B cell (primary cell): ENCODE measurements around the gene MGAT5. TPM values are rescaled to one million over a fixed set of nuclear protein-coding genes. Genes with fewer than 3 reads are reported as not detected.

Experiments
- ATAC-seq: fragments of 200-7000 bp; cut with Tn5 transposase; one replicate; pipeline ENCODE4 v1.10.0; 2021; ENCODE audit warnings: low read depth, mild to moderate bottlenecking, moderate number of reproducible peaks, moderate library complexity
- CTCF ChIA-PET: fragments of 350-600 bp; sonication (Branson Sonifier 250); formaldehyde crosslinking; loops from one replicate; lab custom pipeline; 2021; ENCODE audit warnings: antibody characterized with exemption, inconsistent platforms; lab: Charles Lee
- POLR2A ChIA-PET: fragments of 350-600 bp; sonication (Branson Sonifier 250); formaldehyde crosslinking; loops from one replicate; lab custom pipeline; 2021; ENCODE audit warnings: antibody characterized with exemption; lab: Charles Lee
- DNase-seq: peaks from one replicate; pipeline ENCODE4 v3.0.0; 2013
- H2AFZ ChIP-seq: 2 replicates; pipeline ENCODE4 v1.6.1; 2012; ENCODE audit warnings: mild to moderate bottlenecking, low read depth, low read length; ENCODE audit not compliant: insufficient read depth, poor library complexity, severe bottlenecking
- H3K27ac ChIP-seq, 2 donors: 1 replicate in 1 of 2; 2 replicates in 1 of 2; pipeline ENCODE4 v1.5.1; 2012 to 2013; ENCODE audit warnings: low read length in 2 of 2, mild to moderate bottlenecking in 2 of 2, moderate library complexity in 1 of 2
- H3K27me3 ChIP-seq, 4 experiments: fragments of 200-600 bp in 1 of 4; sonication (generic) in 1 of 4; replicated peaks in 1 of 4; 1 replicate in 2 of 4; 2 replicates in 2 of 4; pipeline versions ENCODE4 v1.6.1 to v1.7.0; 2013 to 2016; ENCODE audit warnings: low read length in 3 of 4, mild to moderate bottlenecking in 2 of 4, mixed read lengths in 1 of 4, moderate library complexity in 1 of 4; ENCODE audit not compliant: insufficient read depth in 4 of 4, control insufficient read depth in 3 of 4; ENCODE audit errors: control extremely low read depth in 1 of 4
- H3K36me3 ChIP-seq, 2 experiments: replicated peaks in 1 of 2; 1 replicate in 1 of 2; 2 replicates in 1 of 2; pipeline versions ENCODE4 v1.6.1 to v1.7.1; 2013; ENCODE audit warnings: low read length in 1 of 2; ENCODE audit not compliant: insufficient read depth in 2 of 2, control insufficient read depth in 1 of 2; ENCODE audit errors: control extremely low read depth in 1 of 2, extremely low read depth in 1 of 2
- H3K4me1 ChIP-seq, 2 donors: fragments of 200-600 bp in 1 of 2; sonication (generic) in 1 of 2; 1 replicate in 1 of 2; 2 replicates in 1 of 2; pipeline versions ENCODE4 v1.5.1 to v1.6.1; 2013 to 2017; ENCODE audit warnings: low read length in 2 of 2; ENCODE audit not compliant: control insufficient read depth in 2 of 2, insufficient read depth in 2 of 2
- H3K4me2 ChIP-seq: replicated peaks from 2 replicates; pipeline ENCODE3; 2012; ENCODE audit warnings: mild to moderate bottlenecking, low read depth, low read length; ENCODE audit not compliant: poor library complexity, severe bottlenecking
- H3K4me3 ChIP-seq, 5 experiments: fragments of 200-600 bp in 1 of 5; sonication (generic) in 1 of 5; 1 replicate in 3 of 5; 2 replicates in 2 of 5; pipeline versions ENCODE4 v1.5.1 to v1.7.0; 2011 to 2016; ENCODE audit warnings: low read length in 4 of 5, mild to moderate bottlenecking in 4 of 5, low read depth in 2 of 5, control low read depth in 1 of 5, moderate library complexity in 1 of 5; ENCODE audit not compliant: insufficient read depth in 1 of 5; ENCODE audit errors: control extremely low read depth in 1 of 5, extremely low read depth in 1 of 5
- H3K79me2 ChIP-seq: fragments of 200-600 bp; sonication (generic); one replicate; pipeline ENCODE4 v1.6.0; 2016; ENCODE audit warnings: low read length; ENCODE audit not compliant: control insufficient read depth, insufficient read depth
- H3K9ac ChIP-seq: fragments of 200-600 bp; sonication (generic); 2 replicates; pipeline ENCODE4 v1.6.1; 2017; ENCODE audit warnings: mild to moderate bottlenecking, low read length, moderate library complexity
- H3K9me3 ChIP-seq, 3 donors: one replicate each; pipeline versions ENCODE4 v1.6.1 to v1.7.1; 2013; ENCODE audit warnings: low read length in 2 of 3; ENCODE audit not compliant: control insufficient read depth in 2 of 3, insufficient read depth in 1 of 3; ENCODE audit errors: control extremely low read depth in 1 of 3
- H4K20me1 ChIP-seq: 2 replicates; pipeline ENCODE4 v1.6.0; 2012; ENCODE audit warnings: mild to moderate bottlenecking, low read length; ENCODE audit not compliant: insufficient read depth, control insufficient read depth, poor library complexity, severe bottlenecking
- H3K27ac Mint-ChIP-seq: one replicate; pipeline ENCODE4 v1.8.0; 2021; ENCODE audit warnings: mixed read lengths
- H3K27me3 Mint-ChIP-seq: one replicate; pipeline ENCODE4 v1.8.0; 2021; ENCODE audit warnings: mixed read lengths
- H3K4me1 Mint-ChIP-seq: one replicate; pipeline ENCODE4 v1.8.0; 2021; ENCODE audit warnings: mixed read lengths
- H3K4me3 Mint-ChIP-seq: one replicate; pipeline ENCODE4 v1.8.0; 2021; ENCODE audit warnings: mixed read lengths
- H3K9me3 Mint-ChIP-seq: one replicate; pipeline ENCODE4 v1.8.0; 2022; ENCODE audit warnings: mixed read lengths; ENCODE audit not compliant: insufficient read depth
- EZH2 ChIP-seq: IDR thresholded peaks from 2 replicates; pipeline ENCODE4 v1.6.1; 2012; ENCODE audit warnings: borderline replicate concordance, low read depth, mild to moderate bottlenecking, moderate library complexity, low read length; ENCODE audit not compliant: insufficient read depth, poor library complexity, severe bottlenecking
- WGBS: methylation state at CpG from one replicate; pipeline ENCODE4 v1.1.5; 2013; ENCODE audit warnings: missing lambda C conversion rate; ENCODE audit not compliant: insufficient coverage; 5-methylcytosine and 5-hydroxymethylcytosine counted together
- intact Hi-C: fragments of 100-400 bp; cut with micrococcal nuclease; formaldehyde crosslinking; loops from one replicate; pipeline ENCODE4 v1.10.0; 2022
- polyA plus RNA-seq: library from polyadenylated mRNA; depleted of rRNA; stranded (reverse); fragments of >200 nt; gene quantifications from 2 replicates; pipeline ENCODE4 v1.2.3, GENCODE V29; 2012
- total RNA-seq, 2 donors: library from RNA; stranded (reverse); fragments of 120-200 nt in 1 of 2; gene quantifications; 1 replicate in 1 of 2; 2 replicates in 1 of 2; pipeline versions ENCODE4 v1.2.3 to v1.2.4, GENCODE V29; 2013 to 2022
- TF ChIP-seq, protein P1 (sequence below): fragments of 200-600 bp; IDR thresholded peaks from one replicate; pipeline ENCODE4 v1.8.0; 2022; ENCODE audit warnings: antibody characterized with exemption, mild to moderate bottlenecking

The MGAT5 gene
- total and polyA plus RNA-seq, 2 donors (not counting 1 experiment from before 2014, with no cell fraction given): 27.2 to 184 TPM

GRCh38 chr2:134367213-134367612 is 113.3 kb downstream of the MGAT5 start:
- TF ChIP-seq, protein P1, sequence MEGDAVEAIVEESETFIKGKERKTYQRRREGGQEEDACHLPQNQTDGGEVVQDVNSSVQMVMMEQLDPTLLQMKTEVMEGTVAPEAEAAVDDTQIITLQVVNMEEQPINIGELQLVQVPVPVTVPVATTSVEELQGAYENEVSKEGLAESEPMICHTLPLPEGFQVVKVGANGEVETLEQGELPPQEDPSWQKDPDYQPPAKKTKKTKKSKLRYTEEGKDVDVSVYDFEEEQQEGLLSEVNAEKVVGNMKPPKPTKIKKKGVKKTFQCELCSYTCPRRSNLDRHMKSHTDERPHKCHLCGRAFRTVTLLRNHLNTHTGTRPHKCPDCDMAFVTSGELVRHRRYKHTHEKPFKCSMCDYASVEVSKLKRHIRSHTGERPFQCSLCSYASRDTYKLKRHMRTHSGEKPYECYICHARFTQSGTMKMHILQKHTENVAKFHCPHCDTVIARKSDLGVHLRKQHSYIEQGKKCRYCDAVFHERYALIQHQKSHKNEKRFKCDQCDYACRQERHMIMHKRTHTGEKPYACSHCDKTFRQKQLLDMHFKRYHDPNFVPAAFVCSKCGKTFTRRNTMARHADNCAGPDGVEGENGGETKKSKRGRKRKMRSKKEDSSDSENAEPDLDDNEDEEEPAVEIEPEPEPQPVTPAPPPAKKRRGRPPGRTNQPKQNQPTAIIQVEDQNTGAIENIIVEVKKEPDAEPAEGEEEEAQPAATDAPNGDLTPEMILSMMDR: no peak
- no peak for TF ChIP-seq EZH2
- peaks cover 12% of the 10 kb centered on the region for H4K20me1 ChIP-seq
- H3K9me3 Mint-ChIP-seq: no peaks in the 10 kb centered on the region
- H3K4me1 ChIP-seq: peaks cover 19 to 27% of the 10 kb centered on the region in 2 donors
- H3K27ac ChIP-seq: peak overlapping the region in 1 of 2 donors; percentile 28
- ChIA-PET CTCF (interaction anchor here (0.9 to 4.0 kb wide), 6 partner anchors 10 to 480 kb away, joined by 3 to 12 read pairs (median 4); no protein-coding TSS in a partner anchor), POLR2A (interaction anchor here (0.9 kb wide), 1 partner anchor 105 kb away, joined by 3 read pairs; no protein-coding TSS in a partner anchor)
- ATAC-seq (no peak), DNase-seq (no peak)
- H2AFZ ChIP-seq: no peak overlapping the region
- peaks cover 37% of the 10 kb centered on the region for H3K4me1 Mint-ChIP-seq
- WGBS: no CpG with 5 or more reads among the region's 2 CpGs
- intact Hi-C loops: no loop called here
- peak overlapping the region; percentile 75 for H3K27ac Mint-ChIP-seq
- no peaks in the 10 kb centered on the region for H3K27me3 Mint-ChIP-seq
- no peak overlapping the region for H3K4me2 ChIP-seq
- peaks cover 70% of the 10 kb centered on the region for H3K79me2 ChIP-seq
- no peak overlapping the region for H3K9ac ChIP-seq
- no peak overlapping the region for H3K4me3 ChIP-seq
- no peak overlapping the region for H3K4me3 Mint-ChIP-seq
- H3K27me3 ChIP-seq: no peaks in the 10 kb centered on the region
- peaks cover 22 to 96% of the 10 kb centered on the region in 2 experiments for H3K36me3 ChIP-seq
- no peaks in the 10 kb centered on the region for H3K9me3 ChIP-seq

DNA sequence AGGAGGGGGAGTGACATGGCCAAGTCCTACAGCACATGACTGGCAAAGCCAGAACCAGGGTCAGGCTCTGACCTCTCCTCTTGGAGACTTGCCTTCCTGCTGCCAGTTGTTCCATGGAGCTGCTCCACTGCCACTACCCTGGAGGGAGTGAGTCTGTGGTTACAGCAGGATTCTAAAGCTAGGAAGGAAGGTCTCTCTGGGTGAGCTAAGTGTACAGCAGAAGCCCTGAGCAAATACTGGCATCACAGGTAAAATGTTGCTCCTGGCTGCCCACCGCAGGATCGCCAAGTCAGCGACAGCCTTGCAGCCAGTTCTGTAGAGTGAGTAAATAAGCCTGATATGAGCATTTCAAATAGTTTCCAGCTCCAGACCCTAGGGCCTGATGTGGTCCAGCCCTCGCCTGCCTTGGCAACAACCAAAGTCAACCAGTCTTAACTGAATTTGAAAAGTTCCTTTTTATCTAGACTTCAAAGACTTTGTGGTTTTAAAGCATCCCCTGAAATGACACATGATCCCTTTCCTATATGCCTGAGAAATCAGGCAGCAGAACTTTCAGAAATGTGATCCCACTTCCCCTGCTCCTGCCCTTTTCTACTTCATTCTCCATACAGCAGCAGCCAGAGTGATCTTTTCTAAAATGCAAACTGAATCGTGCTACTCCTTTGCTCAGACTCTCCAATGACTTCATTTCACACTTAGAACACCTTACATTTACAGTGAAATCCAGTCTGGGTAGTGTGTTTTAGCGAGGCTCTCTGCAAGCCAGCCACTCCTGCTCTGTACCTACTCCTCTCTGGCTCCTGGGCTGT is 114.3 kb downstream of the MGAT5 start:
- Mint-ChIP-seq H3K4me1 (peaks cover 37% of the 10 kb centered on the region), H3K9me3 (no peaks in the 10 kb centered on the region), H3K4me3 (no peak overlapping the region), H3K27me3 (no peaks in the 10 kb centered on the region), H3K27ac (peak overlapping the region; percentile 75)
- peaks cover 19 to 27% of the 10 kb centered on the region in 2 donors for H3K4me1 ChIP-seq
- H3K4me2 ChIP-seq: no peak overlapping the region
- intact Hi-C loops: no loop called here
- H4K20me1 ChIP-seq: peaks cover 12% of the 10 kb centered on the region
- H3K9me3 ChIP-seq: no peaks in the 10 kb centered on the region
- no peaks in the 10 kb centered on the region for H3K27me3 ChIP-seq
- DNase-seq (no peak), ATAC-seq (no peak)
- POLR2A ChIA-PET: no interaction called here
- no peak for TF ChIP-seq EZH2
- TF ChIP-seq, protein P1: no peak
- no peak overlapping the region for H3K4me3 ChIP-seq
- no peak overlapping the region for H2AFZ ChIP-seq
- peaks cover 23 to 96% of the 10 kb centered on the region in 2 experiments for H3K36me3 ChIP-seq
- H3K9ac ChIP-seq: no peak overlapping the region
- H3K79me2 ChIP-seq: peaks cover 72% of the 10 kb centered on the region
- peak overlapping the region in 1 of 2 donors; percentile 28 for H3K27ac ChIP-seq
- 66% methylated on average over 6 of the region's 6 CpGs for WGBS
- CTCF ChIA-PET: interaction anchor here (0.9 to 4.0 kb wide), 7 partner anchors 9 to 481 kb away, joined by 3 to 12 read pairs (median 5); no protein-coding TSS in a partner anchor
